HG02938 (cell line): ENCODE results near the gene LCAT.
"Not testable (repeated sequence)": the region's sequence is repeated elsewhere in the genome, so short reads cannot be mapped to it uniquely, and the experiment has no call there.

Experiments used
- ATAC-seq: cut with Tn5 transposase; IDR thresholded peaks from one replicate; pipeline ENCODE4 v1.9.1; 2021; ENCODE audit warnings: mild to moderate bottlenecking, moderate library complexity; ENCODE audit not compliant: unreplicated experiment

LCAT gene

DNA sequence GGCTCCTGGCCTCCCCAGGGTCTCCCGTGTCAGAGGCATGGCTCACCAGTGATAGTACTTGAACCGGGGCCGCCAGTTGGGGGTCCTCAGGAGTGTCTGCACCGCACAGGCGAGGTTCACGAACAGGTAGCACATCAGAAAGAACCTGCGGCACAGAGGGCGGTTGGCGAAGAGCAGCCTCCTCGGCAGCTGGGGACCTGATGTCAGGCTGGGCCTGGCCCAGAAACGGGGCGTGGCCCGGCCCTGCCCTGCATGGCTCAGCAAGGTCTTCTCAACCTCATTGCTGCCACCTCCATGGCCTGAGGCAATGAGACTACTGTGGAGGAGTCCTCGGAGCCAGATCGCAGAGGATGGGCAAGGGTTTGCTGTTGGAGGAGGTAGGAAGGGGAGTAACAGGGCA, 4.1 kb upstream of the LCAT start:
- ATAC-seq: no peak

GRCh38 chr16:67946966-67947558, 3.1 kb upstream of the LCAT start:
- no peak for ATAC-seq

DNA sequence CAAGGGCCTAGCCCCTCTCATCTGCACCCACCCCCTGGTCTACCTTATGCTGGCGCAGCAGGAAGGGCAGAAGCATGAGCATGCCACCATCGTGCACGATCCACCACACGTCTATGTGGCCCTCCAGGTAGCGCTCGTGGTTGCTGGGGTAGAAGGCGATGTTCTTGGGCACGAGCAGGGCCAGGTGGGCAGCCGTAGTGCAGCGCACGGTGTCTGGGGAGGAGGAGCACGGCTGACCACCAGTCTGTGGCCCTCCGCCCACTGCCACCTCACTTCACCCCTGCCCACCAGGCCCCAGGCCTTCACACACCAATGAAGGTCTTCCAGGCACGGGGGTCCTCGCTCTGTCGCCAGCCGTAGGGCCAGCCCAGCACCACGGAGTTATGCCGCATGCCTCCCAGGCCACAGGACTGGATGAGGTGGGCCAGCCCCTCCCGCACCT, 2.2 kb upstream of the LCAT start:
- no peak for ATAC-seq

- no peak for ATAC-seq
Observed at GRCh38 chr16:67945392-67945933, 1.5 kb upstream of the LCAT start.

DNA sequence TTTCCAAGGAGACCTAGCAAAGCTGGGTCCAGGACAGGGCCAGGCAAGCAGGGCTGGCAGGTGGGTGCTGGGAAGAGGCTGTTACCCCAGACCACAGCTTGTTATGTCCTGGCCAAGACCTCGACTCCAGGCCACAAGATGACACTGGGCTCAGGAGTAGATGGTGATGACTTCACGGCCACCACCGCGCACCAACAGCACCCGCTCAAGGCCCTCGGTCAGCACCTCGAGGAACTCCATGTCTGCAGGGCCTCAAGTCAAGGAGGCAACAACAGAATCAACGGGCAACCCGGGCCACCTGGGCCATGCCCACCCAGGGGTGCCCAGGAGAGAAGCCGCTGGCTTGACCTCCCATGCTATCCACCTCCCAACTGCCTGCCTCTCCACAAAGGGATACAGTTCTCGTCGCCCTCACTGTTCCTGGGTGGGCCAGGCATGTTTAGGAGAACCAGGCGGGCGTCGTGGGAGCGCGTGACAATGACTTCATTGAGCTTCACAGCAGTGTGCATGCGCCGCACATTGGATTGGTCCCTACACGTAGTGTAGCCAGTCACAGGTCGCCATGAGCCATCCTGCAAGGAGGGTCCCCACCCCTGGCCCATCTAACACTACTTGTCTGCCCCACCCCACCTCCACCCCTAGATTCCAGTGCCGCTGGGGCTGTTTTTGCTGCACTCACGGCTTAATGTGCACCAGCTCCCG, 921 bp upstream of the LCAT start:
- ATAC-seq: no peak

GRCh38 chr16:67943256-67943618, 683 bp downstream of the LCAT start:
- ATAC-seq: no peak

DNA sequence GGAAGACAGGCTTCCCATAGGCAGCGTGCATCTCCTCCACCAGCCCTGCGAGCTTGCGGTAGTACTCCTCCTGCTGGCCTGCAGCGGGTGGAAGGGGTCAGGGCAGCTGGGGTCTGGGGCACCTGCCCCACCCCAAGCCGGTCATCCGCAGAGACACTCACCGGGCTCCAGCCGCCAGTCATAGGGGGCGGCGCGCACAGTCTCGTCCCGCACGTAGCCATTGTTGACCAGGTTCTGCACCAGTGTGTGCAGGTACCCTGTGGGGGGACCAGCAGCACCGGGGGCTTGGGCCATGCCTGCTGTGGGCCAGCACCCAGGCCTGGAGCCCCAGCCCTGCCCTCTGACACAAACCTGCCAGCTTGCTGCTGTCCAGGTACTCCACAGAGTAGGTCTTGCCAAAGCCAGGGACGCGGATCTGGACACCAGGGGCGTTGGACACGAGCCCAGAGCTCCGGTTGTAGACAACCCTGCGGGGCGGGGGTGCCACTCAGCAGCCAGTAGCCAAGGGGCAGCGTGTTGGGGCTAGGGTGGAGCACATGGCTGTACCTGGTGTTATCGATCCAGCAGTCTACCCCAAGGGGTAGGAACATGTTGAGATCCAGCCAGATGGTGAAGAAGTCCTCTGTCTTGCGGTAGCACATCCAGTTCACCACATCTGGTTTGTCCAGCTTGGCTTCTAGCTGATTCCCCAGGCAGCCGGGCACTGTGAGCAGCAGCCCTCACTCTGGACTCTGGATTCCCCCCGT, 1.2 kb downstream of the LCAT start:
- ATAC-seq: no peak

- no peak for ATAC-seq
Observed at GRCh38 chr16:67942200-67942509, 1.8 kb downstream of the LCAT start.

GRCh38 chr16:67941469-67942199, 2.3 kb downstream of the LCAT start:
- ATAC-seq: no peak

- ATAC-seq: no peak
Observed at GRCh38 chr16:67940446-67941089, 3.4 kb downstream of the LCAT start.

- ATAC-seq: no peak
Observed at GRCh38 chr16:67939507-67940445, 4.1 kb downstream of the LCAT start.

DNA sequence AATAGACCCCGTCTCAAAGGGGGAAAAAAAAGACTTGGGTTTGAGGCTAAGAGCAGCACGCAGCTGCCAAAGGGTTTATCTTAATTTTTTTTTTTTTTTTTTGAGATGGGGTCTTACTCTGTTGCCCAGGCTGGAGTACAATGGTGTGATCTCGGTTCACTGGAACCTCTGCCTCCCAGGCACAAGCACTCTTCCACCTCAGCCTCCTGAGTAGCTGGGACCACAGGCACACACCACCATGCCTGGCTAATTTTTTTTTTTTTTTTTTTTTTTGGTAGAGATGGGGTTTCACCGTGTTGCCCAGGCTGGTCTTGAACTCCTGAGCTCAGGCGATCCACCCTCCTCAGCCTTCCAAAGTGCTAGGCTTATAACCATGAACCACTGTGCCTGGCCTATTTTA, 6.2 kb downstream of the LCAT start:
- not testable (repeated sequence) for ATAC-seq

GRCh38 chr16:67936880-67937605, 6.9 kb downstream of the LCAT start:
- peak; percentile 50 for ATAC-seq

DNA sequence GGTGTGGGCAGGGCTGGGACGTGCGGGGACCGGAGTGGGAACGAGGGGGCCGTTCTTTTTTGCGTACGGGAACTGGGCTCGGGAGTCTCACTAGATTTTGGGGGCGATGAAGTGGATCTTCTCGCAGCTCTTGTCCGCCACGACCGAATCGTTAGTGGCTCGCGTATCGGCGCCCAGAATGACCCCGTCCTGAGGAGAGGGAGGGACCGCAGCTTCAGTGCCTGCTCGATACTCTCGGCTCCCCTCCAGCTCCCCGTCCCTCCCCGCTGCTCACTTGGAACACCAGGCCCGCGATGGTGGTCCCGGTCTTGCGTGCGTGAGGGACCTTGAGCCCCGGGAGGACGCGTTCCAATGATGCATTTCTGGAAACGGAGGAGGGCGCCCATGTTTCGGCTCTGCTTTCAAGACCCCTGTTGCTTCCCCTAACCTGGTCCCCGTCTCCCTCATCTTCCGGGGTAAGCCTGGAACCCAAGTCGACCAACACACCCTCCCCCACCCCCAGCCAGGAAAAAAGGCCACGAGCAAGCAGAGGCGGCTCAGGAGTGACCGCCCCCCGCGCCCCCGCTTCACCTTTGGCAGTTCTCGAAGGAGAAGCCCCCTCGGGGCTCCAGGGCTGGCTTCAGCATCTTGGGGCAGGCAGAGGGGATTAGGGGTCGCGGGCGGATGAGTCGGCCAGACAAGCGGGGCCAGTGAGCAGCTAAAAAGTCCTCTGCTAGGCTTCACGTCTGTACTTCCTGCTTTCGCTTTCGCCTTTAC, 7.6 kb downstream of the LCAT start, which contains the start of gene PSMB10:
PSMB10 (minus strand) TSS at position 727 of the 756 bp plus-strand sequence; CDS start at position 626, 101 bp downstream.
- ATAC-seq: no peak

GRCh38 chr16:67935402-67936123, 8.4 kb downstream of the LCAT start:
- peak; percentile 73 for ATAC-seq

GRCh38 chr16:67935101-67935401, 8.9 kb downstream of the LCAT start:
- ATAC-seq: no peak

DNA sequence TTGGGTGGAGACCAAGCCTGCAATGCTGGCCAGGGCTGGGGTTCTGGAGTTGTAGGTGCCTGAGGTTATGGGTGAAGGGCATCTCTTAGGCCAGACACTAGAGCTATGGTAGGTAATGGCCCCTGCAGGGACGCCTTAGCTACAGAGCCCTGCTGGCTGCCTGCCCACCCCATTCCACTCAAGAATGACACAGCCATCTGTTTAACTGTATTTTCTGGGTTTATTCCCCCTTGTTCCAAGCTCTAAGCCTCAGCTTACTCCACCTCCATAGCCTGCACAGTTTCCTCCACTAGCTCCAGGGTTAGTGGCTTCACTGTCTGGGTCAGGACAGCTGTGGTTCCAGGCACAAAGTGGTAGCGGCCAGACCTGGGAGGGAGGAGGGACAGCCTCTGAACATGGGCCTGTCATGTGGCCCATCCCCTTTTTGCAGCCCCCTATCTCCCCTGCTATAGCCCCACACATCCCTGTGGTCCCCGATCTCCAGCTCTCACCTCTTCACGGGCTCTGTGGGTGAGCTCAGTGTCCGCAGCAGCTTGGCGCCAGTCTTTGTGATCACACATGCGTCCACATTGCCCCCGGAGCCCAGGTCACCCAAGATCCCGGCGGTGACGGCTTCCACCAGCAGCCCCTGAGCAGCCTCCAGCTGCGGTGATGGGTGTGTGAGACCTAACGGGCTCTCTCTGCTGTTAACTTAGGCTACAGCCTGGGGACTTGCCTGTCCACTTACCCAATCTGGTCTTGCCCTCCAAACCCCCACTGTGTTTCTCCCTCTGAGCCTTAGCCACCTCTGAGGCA, 9.4 kb downstream of the LCAT start:
- ATAC-seq: no peak
